MCF 10A (cell line): ENCODE measurements around the gene SRSF12. TPM values are rescaled to one million over a fixed set of nuclear protein-coding genes. Genes with fewer than 3 reads are reported as not detected.
A peak's percentile ranks its signal among the peaks of the same experiment; 100 is the strongest.

ENCODE experiments used
- BruUV-seq: library from RNA; stranded (reverse); fragments of 400-500 nt; replicated peaks from 2 replicates; lab custom pipeline; 2021; lab: Mats Ljungman, UMichigan
- CTCF ChIA-PET: fragments of 300-600 bp; sonication (Branson Sonifier 250); formaldehyde crosslinking; extraction: SDS; loops from one replicate; lab custom pipeline; 2021; ENCODE audit warnings: antibody characterized with exemption, inconsistent platforms; lab: Yijun Ruan, JAX
- POLR2A ChIA-PET: fragments of 300-600, 350-650 bp; sonication (Branson Sonifier 250); formaldehyde crosslinking; extraction: SDS; loops from one replicate; lab custom pipeline; 2020; ENCODE audit warnings: antibody characterized with exemption, inconsistent platforms; lab: Yijun Ruan, JAX
- DNase-seq: peaks from one replicate; pipeline ENCODE4 v3.0.0-alpha.2; 2018; ENCODE audit not compliant: unreplicated experiment
- H3K27ac Mint-ChIP-seq: one replicate; pipeline ENCODE4 v1.8.0; 2022; ENCODE audit warnings: mild to moderate bottlenecking, low read depth, mixed read lengths; ENCODE audit not compliant: unreplicated experiment
- H3K27me3 Mint-ChIP-seq: one replicate; pipeline ENCODE4 v1.8.0; 2022; ENCODE audit warnings: mixed read lengths; ENCODE audit not compliant: insufficient read depth, unreplicated experiment
- H3K36me3 Mint-ChIP-seq: one replicate; pipeline ENCODE4 v1.8.0; 2022; ENCODE audit warnings: mild to moderate bottlenecking, moderate library complexity, mixed read lengths; ENCODE audit not compliant: insufficient read depth, unreplicated experiment
- H3K4me1 Mint-ChIP-seq: one replicate; pipeline ENCODE4 v1.8.0; 2022; ENCODE audit warnings: mixed read lengths; ENCODE audit not compliant: insufficient read depth, unreplicated experiment
- H3K4me3 Mint-ChIP-seq: one replicate; pipeline ENCODE4 v1.8.0; 2022; ENCODE audit warnings: mild to moderate bottlenecking, moderate library complexity, mixed read lengths; ENCODE audit not compliant: unreplicated experiment
- H3K9me3 Mint-ChIP-seq: one replicate; pipeline ENCODE4 v1.8.0; 2022; ENCODE audit warnings: mixed read lengths; ENCODE audit not compliant: unreplicated experiment
- CTCF ChIP-seq: fragments of 200-600 bp; IDR thresholded peaks from one replicate; pipeline ENCODE4 v1.8.0; 2022; ENCODE audit warnings: antibody characterized with exemption, mild to moderate bottlenecking; ENCODE audit not compliant: unreplicated experiment
- intact Hi-C: fragments of 100-400 bp; cut with micrococcal nuclease; formaldehyde crosslinking; loops from 2 replicates; pipeline ENCODE4 v1.14.1; 2022
- total RNA-seq: library from RNA; stranded (reverse); gene quantifications from 2 replicates; pipeline ENCODE4 v1.2.3, GENCODE V29; 2022

Gene SRSF12
- total RNA-seq, 1 experiment from 2014 or later = 1.2 TPM

GRCh38 chr6:89051676-89052075, 66.2 kb downstream of the SRSF12 start:
- peaks cover 28% of the 10 kb centered on the region for H3K4me1 Mint-ChIP-seq
- CTCF ChIA-PET = interaction anchor here (0.5 to 1.1 kb wide), 3 partner anchors 20 to 69 kb away, joined by 3 to 4 read pairs (median 3); no protein-coding TSS in a partner anchor

GRCh38 chr6:89050697-89051096, 67.2 kb downstream of the SRSF12 start:
- BruUV-seq = no TSS peak
- ChIA-PET CTCF (interaction anchor here (0.6 to 1.4 kb wide), 5 partner anchors 15 to 64 kb away, joined by 3 to 8 read pairs (median 3); partner anchors contain the start of gene PNRC1), POLR2A (interaction anchor here (0.6 to 9.2 kb wide), 14 partner anchors 8 to 390 kb away, joined by 3 to 177 read pairs (median 4); partner anchors contain the start of genes PM20D2 and PNRC1)
- intact Hi-C loops = loop anchor here (1.0 kb wide), 1 partner anchor 15 kb away; no protein-coding TSS in a partner anchor
- Mint-ChIP-seq H3K4me3 (peak overlapping the region; percentile 45), H3K36me3 (no peaks in the 10 kb centered on the region), H3K9me3 (no peaks in the 10 kb centered on the region), H3K27ac (peak overlapping the region; percentile 77), H3K4me1 (peaks cover 28% of the 10 kb centered on the region), H3K27me3 (no peaks in the 10 kb centered on the region)
- peak; percentile 36 for DNase-seq
- no peak for TF ChIP-seq CTCF

More at GRCh38 chr6:89051676-89052075, 66.2 kb downstream of the SRSF12 start:
- POLR2A ChIA-PET = interaction anchor here (2.3 to 9.2 kb wide), 3 partner anchors 16 to 31 kb away, joined by 15 to 177 read pairs (median 97); partner anchors contain the start of gene PNRC1
- H3K4me3 Mint-ChIP-seq = no peak overlapping the region
- BruUV-seq = no TSS peak
- H3K36me3 Mint-ChIP-seq = no peaks in the 10 kb centered on the region
- TF ChIP-seq CTCF = no peak
- peak; percentile 18 for DNase-seq
- H3K9me3 Mint-ChIP-seq = no peaks in the 10 kb centered on the region
- H3K27me3 Mint-ChIP-seq = no peaks in the 10 kb centered on the region
- intact Hi-C loops = no loop called here
- H3K27ac Mint-ChIP-seq = peak overlapping the region; percentile 51

- H3K4me3 Mint-ChIP-seq = peak overlapping the region; percentile 45
- TF ChIP-seq CTCF = no peak
- peak overlapping the region; percentile 77 for H3K27ac Mint-ChIP-seq
- POLR2A ChIA-PET = interaction anchor here (0.6 to 9.2 kb wide), 16 partner anchors 8 to 391 kb away, joined by 3 to 177 read pairs (median 4); partner anchors contain the start of genes PNRC1 and RNGTT
- peak; percentile 95 for DNase-seq
- H3K9me3 Mint-ChIP-seq = no peaks in the 10 kb centered on the region
- intact Hi-C loops = loop anchor here (1.0 kb wide), 1 partner anchor 15 kb away; no protein-coding TSS in a partner anchor
- H3K27me3 Mint-ChIP-seq = no peaks in the 10 kb centered on the region
- BruUV-seq = no TSS peak
- H3K36me3 Mint-ChIP-seq = no peaks in the 10 kb centered on the region
- H3K4me1 Mint-ChIP-seq = peaks cover 28% of the 10 kb centered on the region
- CTCF ChIA-PET = interaction anchor here (0.6 to 1.4 kb wide), 4 partner anchors 14 to 63 kb away, joined by 3 to 8 read pairs (median 3); partner anchors contain the start of gene PNRC1
Measured at GRCh38 chr6:89050155-89050554, 67.7 kb downstream of the SRSF12 start.

- ChIA-PET CTCF (no interaction called here), POLR2A (interaction anchor here (1.7 to 9.2 kb wide), 4 partner anchors 14 to 85 kb away, joined by 7 to 177 read pairs (median 63); partner anchors contain the start of genes PNRC1 and RNGTT)
- Mint-ChIP-seq H3K27me3 (no peaks in the 10 kb centered on the region), H3K9me3 (no peaks in the 10 kb centered on the region), H3K4me1 (peaks cover 26% of the 10 kb centered on the region), H3K4me3 (no peak overlapping the region), H3K36me3 (no peaks in the 10 kb centered on the region), H3K27ac (peak overlapping the region; percentile 66)
- no peak for TF ChIP-seq CTCF
- peak; percentile 79 for DNase-seq
- no TSS peak for BruUV-seq
- intact Hi-C loops = no loop called here
Measured at GRCh38 chr6:89048985-89049384, 68.9 kb downstream of the SRSF12 start.
